Activated CD8-positive, alpha-beta T cell treated with anti-CD3 and anti-CD28 coated beads, Interleukin-2, amount 10 ng/mL, durations not matched to agents 7 days and 5 days (primary cell): Measurements from ENCODE around the gene PCCA. TPM values are rescaled to one million over a fixed set of nuclear protein-coding genes. Genes with fewer than 3 reads are reported as not detected.

Experiments
- ATAC-seq: fragments of 150-1000 bp; cut with Tn5 transposase; one replicate; pipeline ENCODE4 v1.10.0; 2021; ENCODE audit warnings: moderate library complexity
- CTCF ChIA-PET: fragments of 350-600 bp; sonication (Branson Sonifier 250); formaldehyde crosslinking; loops from one replicate; lab custom pipeline; 2021; ENCODE audit warnings: antibody characterized with exemption; lab: Charles Lee
- POLR2A ChIA-PET: fragments of 350-600 bp; sonication (Branson Sonifier 250); formaldehyde crosslinking; loops from one replicate; lab custom pipeline; 2021; ENCODE audit warnings: antibody characterized with exemption; lab: Charles Lee
- DNase-seq: peaks from one replicate; pipeline ENCODE4 v3.0.0-alpha.2; 2020
- H3K27ac Mint-ChIP-seq: one replicate; pipeline ENCODE4 v1.8.0; 2021; ENCODE audit warnings: mild to moderate bottlenecking, mixed read lengths
- H3K27me3 Mint-ChIP-seq: one replicate; pipeline ENCODE4 v1.8.0; 2021; ENCODE audit warnings: low read depth, mixed read lengths
- H3K36me3 Mint-ChIP-seq: one replicate; pipeline ENCODE4 v1.8.0; 2021; ENCODE audit warnings: low read depth, mixed read lengths
- H3K4me1 Mint-ChIP-seq: one replicate; pipeline ENCODE4 v1.8.0; 2021; ENCODE audit warnings: low read depth, mixed read lengths
- H3K4me3 Mint-ChIP-seq: one replicate; pipeline ENCODE4 v1.8.0; 2021; ENCODE audit warnings: mild to moderate bottlenecking, mixed read lengths
- H3K9me3 Mint-ChIP-seq: one replicate; pipeline ENCODE4 v1.8.0; 2022; ENCODE audit warnings: mixed read lengths; ENCODE audit not compliant: insufficient read depth
- total RNA-seq, 2 experiments: library from RNA; stranded (reverse); gene quantifications; one replicate each; pipeline ENCODE4 v1.2.3, GENCODE V29; 2021

Gene PCCA
- total RNA-seq, 2 experiments from 2014 or later: 11.4 to 12.2 TPM

DNA sequence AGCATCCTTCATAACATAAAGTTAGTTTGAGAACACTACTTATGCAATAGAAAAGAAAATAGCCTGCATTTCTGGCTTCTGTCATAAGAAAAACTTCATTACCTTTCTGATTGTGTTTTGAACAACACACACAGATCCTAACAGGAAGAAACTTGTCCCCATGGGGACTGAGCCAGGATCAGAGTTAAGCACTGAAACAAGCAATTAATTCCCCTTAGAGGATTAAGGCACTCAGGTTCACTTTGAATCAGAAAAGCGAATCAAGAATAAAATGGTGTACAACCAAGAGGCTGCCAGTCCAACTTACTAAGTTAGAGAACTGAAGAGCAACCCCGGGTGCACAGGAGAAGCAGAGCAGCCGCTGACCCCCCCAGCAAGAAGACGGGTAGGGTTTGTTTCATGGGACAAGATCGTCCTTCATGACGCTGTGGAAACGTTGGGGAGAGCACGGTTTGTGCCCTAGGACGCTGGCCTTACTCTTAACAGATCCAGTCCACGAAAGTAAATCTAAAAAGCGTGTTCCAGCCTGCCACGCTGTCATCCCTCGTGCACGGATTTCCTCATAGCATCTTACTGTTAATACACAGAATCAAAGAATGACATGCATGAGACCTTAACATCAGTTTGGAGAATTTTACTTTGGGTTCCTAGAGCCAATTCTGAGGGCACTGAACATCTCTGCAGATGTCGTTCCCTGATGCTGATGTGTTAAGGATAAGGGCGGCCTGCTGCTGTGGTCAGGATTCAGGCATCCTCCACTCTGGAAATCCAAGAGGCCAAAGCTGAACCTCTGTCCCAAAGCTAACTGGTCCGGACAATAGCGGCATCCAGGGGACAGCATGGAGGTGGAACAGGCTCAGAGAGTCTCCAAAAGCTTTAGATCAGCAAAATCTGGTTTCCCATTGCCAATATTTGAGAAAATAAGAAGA, 453.3 kb downstream of the PCCA start:
- Mint-ChIP-seq H3K27me3 (no peaks in the 10 kb centered on the region), H3K36me3 (no peaks in the 10 kb centered on the region), H3K27ac (no peak overlapping the region), H3K4me1 (peaks cover 29% of the 10 kb centered on the region), H3K4me3 (no peak overlapping the region), H3K9me3 (no peaks in the 10 kb centered on the region)
- ChIA-PET POLR2A (no interaction called here), CTCF (interaction anchor here (1.2 to 2.5 kb wide), 2 partner anchors 32 to 886 kb away, joined by 4 to 9 read pairs; no protein-coding TSS in a partner anchor)
- ATAC-seq: no peak
- no peak for DNase-seq

DNA sequence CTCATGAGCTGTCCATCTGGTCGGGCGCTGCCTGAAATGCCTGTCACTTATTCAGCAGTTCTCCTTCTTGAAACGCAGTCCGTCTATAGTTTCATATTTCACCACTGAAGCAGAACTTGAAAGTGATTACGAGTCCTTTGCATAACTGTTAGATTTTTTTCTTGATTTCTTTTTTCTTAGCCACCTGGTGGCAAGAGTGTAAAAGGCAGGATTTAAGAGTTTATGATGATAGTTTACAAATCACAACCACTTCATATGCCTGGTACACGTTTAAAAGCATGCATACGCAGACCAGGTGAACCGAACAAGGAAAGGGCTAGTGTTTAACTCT, 453.9 kb downstream of the PCCA start:
- H3K27ac Mint-ChIP-seq: no peak overlapping the region
- ChIA-PET POLR2A (no interaction called here), CTCF (interaction anchor here (1.2 to 2.5 kb wide), 2 partner anchors 31 to 886 kb away, joined by 4 to 9 read pairs; no protein-coding TSS in a partner anchor)
- peak; percentile 44 for ATAC-seq
- no peak overlapping the region for H3K4me3 Mint-ChIP-seq
- H3K27me3 Mint-ChIP-seq: no peaks in the 10 kb centered on the region
- no peak for DNase-seq
- H3K9me3 Mint-ChIP-seq: no peaks in the 10 kb centered on the region
- H3K4me1 Mint-ChIP-seq: peaks cover 23% of the 10 kb centered on the region
- H3K36me3 Mint-ChIP-seq: no peaks in the 10 kb centered on the region

DNA sequence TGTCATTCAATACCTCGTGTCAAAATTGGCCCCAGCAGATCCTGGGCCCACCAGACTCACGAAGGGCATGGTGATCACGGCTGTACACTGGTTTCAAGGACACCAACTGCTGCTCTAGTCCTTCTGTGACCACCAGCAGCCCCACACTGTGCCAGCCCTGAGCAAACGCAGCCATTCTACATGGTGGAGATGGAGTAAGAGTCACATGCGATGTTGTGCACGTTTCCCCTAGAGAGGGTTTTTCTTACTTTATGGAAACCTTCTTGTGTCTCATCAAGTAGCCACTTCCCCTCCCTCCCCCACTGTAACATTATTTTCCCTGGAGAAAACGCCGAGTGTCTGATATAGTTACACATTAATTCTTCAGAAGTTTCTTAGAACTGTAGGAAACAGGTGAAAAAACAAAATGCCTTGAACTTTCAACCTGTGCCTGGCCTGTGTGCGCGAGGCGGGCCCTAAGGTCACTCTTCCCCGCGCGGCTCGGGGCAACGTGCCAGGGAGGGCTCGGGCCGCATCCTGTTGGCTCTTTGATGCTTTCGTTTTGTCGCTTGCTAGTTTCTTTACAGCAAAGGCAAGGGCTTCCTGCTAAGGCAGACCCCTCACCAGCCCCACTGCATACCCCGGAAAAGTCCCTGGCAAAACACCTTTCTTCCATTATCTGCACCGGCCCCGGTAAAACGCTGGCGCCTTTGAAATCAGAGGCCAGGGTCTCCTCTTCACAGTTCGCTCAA, 455.1 kb downstream of the PCCA start:
- Mint-ChIP-seq H3K27me3 (no peaks in the 10 kb centered on the region), H3K4me1 (peaks cover 10% of the 10 kb centered on the region), H3K27ac (no peak overlapping the region), H3K9me3 (no peaks in the 10 kb centered on the region), H3K36me3 (no peaks in the 10 kb centered on the region), H3K4me3 (no peak overlapping the region)
- ChIA-PET CTCF (interaction anchor here (1.2 kb wide), 1 partner anchor 30 kb away, joined by 4 read pairs; no protein-coding TSS in a partner anchor), POLR2A (no interaction called here)
- DNase-seq: no peak
- no peak for ATAC-seq

DNA sequence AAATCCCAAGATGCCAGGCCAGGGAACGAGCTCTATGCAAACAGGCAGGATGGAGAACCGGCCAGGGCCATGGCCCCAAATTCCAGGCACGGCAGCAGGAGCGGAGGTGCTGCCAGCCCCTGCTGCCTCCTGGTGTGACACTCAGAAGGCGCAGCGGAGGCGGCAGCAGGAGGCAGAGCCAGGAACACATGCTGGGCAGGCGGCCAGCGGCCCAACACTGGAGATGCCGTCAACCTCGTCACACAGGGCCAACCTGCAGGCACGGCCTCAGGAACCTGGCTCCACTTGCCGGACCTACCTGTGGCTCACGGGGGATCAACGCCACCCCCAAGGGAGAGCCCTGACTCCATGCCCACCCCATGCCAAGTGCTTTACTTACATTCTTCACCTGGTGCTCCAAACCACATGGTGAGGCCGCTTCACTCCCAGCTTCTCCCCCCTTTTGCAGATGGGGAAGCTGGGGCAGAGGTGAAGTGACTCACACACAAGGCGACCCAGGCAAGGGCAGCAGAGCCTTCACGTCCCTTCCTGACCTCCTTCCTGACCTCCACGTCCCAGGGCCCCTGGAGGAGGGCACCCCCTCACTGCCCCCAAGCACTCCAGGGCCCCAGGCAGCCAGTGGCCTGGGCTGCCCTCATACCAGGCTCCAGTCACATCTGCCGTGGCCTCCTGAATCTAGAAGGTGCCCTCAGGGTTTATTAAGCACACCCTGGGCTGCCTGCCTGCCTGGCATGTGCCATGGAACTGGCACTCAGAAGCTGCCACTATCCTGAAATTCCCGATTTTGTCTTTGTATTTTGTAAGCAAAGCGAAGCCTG, 456.2 kb downstream of the PCCA start:
- Mint-ChIP-seq H3K27me3 (no peaks in the 10 kb centered on the region), H3K4me1 (peaks cover 5% of the 10 kb centered on the region), H3K4me3 (no peak overlapping the region), H3K36me3 (no peaks in the 10 kb centered on the region), H3K9me3 (no peaks in the 10 kb centered on the region), H3K27ac (no peak overlapping the region)
- ATAC-seq (no peak), DNase-seq (no peak)
- ChIA-PET POLR2A (no interaction called here), CTCF (interaction anchor here (1.7 kb wide), 1 partner anchor 28 kb away, joined by 4 read pairs; no protein-coding TSS in a partner anchor)

DNA sequence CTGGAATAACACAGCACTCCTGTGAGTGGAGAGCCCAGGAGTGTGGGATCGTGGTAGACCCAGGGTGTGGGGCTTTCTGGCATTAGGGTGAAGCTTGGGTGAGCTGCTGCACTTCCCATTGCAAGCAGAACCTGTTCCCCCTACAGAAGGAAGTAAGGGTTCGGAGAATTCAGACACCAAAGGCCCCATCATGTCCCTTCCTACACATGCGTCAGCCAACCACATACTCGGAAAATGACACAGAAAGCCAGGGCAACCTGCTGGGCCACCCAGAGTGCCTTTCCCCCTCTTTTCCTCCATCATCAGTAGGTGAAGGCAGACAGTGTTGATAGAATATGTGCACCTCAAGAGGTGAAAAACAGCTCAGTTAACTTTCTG, 456.8 kb downstream of the PCCA start:
- DNase-seq: no peak
- no peaks in the 10 kb centered on the region for H3K36me3 Mint-ChIP-seq
- ATAC-seq: no peak
- POLR2A ChIA-PET: no interaction called here
- H3K4me1 Mint-ChIP-seq: peaks cover 5% of the 10 kb centered on the region
- no peak overlapping the region for H3K4me3 Mint-ChIP-seq
- H3K9me3 Mint-ChIP-seq: no peaks in the 10 kb centered on the region
- no peak overlapping the region for H3K27ac Mint-ChIP-seq
- CTCF ChIA-PET: interaction anchor here (1.7 kb wide), 1 partner anchor 28 kb away, joined by 4 read pairs; no protein-coding TSS in a partner anchor
- no peaks in the 10 kb centered on the region for H3K27me3 Mint-ChIP-seq

DNA sequence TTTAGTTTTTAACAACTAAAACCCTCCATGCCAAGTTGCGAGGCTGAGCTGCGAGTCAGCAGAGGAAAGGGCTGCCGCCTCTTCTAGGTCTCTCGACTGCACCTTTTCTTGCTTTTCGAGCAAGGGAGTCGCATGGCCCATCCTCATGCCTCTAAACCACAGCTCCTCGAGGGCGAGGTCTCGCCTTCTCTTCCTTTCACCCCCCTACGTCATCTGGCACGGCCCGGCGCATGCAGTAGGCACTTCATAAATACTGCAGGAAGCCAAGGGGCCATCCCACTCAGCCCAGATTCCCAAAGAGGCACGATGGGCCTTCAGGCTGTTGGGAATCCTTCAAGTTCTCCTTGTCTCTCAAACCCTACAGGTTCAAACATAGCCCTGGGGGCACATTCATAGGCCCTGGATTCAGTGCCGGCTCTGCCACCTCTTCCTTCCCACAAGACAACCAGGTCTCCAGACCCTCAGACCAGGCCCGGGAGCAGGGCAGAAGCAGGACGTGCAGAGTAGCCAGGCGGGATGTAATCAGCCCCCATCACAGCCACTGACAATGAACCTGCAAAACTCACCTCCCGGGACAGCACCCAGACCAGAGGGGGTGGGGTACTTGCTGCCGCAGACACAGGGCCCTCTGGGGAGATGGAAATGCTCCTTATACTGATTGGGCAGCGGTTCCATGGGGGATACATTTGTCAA, 458.0 kb downstream of the PCCA start:
- Mint-ChIP-seq H3K27me3 (no peaks in the 10 kb centered on the region), H3K27ac (no peak overlapping the region), H3K9me3 (no peaks in the 10 kb centered on the region), H3K4me3 (no peak overlapping the region), H3K36me3 (no peaks in the 10 kb centered on the region), H3K4me1 (peaks cover 5% of the 10 kb centered on the region)
- no peak for DNase-seq
- CTCF ChIA-PET: interaction anchor here (1.7 kb wide), 1 partner anchor 26 kb away, joined by 4 read pairs; no protein-coding TSS in a partner anchor
- POLR2A ChIA-PET: no interaction called here
- ATAC-seq: no peak

DNA sequence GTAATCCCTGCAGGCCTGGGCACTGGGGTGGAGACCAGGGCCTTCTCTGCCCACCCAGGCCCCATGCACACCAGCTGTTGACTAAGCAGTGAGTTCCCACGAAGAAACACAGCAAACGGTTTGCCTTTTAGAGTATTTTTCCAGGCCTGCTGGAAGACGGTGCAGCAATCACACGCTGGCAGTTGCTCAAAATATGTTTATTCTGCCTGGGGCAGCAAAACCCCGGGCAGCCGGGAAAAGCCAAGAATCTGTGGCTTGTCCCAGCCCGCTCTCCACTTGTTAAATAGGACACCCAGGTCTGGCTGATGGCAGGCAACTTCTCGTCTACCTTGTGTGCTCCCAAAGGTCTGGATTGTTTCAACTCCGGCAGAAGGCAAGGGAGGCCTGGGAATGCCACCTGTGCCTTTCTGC, 458.9 kb downstream of the PCCA start:
- DNase-seq: no peak
- no peaks in the 10 kb centered on the region for H3K9me3 Mint-ChIP-seq
- no peak overlapping the region for H3K4me3 Mint-ChIP-seq
- peaks cover 1% of the 10 kb centered on the region for H3K4me1 Mint-ChIP-seq
- POLR2A ChIA-PET: no interaction called here
- H3K36me3 Mint-ChIP-seq: no peaks in the 10 kb centered on the region
- no peak for ATAC-seq
- no peaks in the 10 kb centered on the region for H3K27me3 Mint-ChIP-seq
- CTCF ChIA-PET: no interaction called here
- H3K27ac Mint-ChIP-seq: no peak overlapping the region

DNA sequence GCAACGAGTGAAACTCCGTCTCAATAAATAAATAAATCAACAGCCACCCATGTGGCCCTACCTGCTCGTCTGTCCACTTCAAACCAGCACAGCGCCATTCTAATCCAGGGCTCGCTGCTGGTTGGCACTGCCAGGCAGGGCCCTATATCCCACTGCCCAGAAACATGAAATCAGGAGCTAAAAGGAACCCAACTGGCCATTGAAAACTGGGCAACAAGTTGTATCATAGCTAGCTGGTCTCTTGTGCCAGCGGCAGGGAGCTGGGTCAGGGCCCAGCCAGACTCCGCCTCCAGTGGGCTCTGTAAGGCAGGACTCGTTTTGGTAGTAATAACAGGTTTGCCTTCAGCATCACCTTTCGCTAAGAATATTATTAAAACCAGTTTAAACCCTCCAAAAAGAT, 460.4 kb downstream of the PCCA start:
- DNase-seq (no peak), ATAC-seq (no peak)
- POLR2A ChIA-PET: no interaction called here
- Mint-ChIP-seq H3K4me3 (no peak overlapping the region), H3K4me1 (no peaks in the 10 kb centered on the region), H3K9me3 (no peaks in the 10 kb centered on the region), H3K36me3 (no peaks in the 10 kb centered on the region), H3K27me3 (no peaks in the 10 kb centered on the region), H3K27ac (no peak overlapping the region)
- CTCF ChIA-PET: no interaction called here

DNA sequence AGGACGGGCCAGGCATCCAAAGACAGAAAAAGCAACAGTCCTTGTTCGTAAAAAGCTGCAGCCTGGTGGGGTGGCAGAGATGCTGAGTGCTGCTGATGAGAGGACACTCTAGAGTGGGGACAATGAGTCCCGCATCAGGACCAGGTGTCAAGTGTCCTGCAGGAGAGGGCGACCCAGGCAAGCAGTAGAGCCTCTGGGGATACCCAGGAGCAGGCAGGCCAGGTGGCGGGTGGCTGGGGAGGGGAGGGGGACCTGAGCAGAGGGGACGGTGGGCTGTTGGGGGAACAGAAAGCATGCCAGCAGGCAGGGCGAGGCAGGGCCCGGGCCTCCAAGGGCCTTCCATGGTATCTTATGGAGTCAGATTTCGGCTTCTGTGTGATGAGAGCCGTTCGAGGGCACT, 463.9 kb downstream of the PCCA start:
- DNase-seq: no peak
- ChIA-PET POLR2A (interaction anchor here (0.7 kb wide), 1 partner anchor 12 kb away, joined by 3 read pairs; no protein-coding TSS in a partner anchor), CTCF (interaction anchor here (0.9 kb wide), 1 partner anchor 35 kb away, joined by 3 read pairs; no protein-coding TSS in a partner anchor)
- Mint-ChIP-seq H3K4me3 (no peak overlapping the region), H3K27ac (no peak overlapping the region), H3K27me3 (no peaks in the 10 kb centered on the region), H3K9me3 (no peaks in the 10 kb centered on the region), H3K36me3 (no peaks in the 10 kb centered on the region), H3K4me1 (no peaks in the 10 kb centered on the region)
- no peak for ATAC-seq

DNA sequence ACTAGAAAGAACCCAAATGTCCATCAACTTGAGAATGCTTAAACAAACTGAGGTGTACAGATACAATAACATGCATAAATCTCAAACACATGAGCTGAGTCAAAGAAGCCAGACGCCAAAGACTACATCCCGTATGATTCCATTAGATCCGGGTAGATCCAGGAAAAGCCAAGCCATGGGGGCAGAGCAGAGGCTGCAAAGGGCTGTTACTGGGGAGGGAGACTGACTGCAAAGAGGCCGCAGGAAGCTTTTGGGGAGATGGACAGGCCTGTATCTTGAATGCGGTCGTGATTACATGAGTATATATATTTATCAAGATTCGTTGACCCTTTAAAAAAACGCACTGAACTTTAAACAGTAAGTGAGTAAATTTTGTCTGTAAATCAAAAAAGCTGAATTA, 471.0 kb downstream of the PCCA start:
- Mint-ChIP-seq H3K27ac (no peak overlapping the region), H3K4me3 (no peak overlapping the region), H3K36me3 (no peaks in the 10 kb centered on the region), H3K27me3 (peaks cover 2% of the 10 kb centered on the region), H3K9me3 (no peaks in the 10 kb centered on the region), H3K4me1 (no peaks in the 10 kb centered on the region)
- ChIA-PET POLR2A (no interaction called here), CTCF (interaction anchor here (0.7 to 0.9 kb wide), 3 partner anchors 13 to 1142 kb away, joined by 3 read pairs; no protein-coding TSS in a partner anchor)
- DNase-seq (no peak), ATAC-seq (no peak)
